Endothelial cell of umbilical vein (primary cell): ENCODE measurements around the gene CXXC5. TPM values are rescaled to one million over a fixed set of nuclear protein-coding genes. Genes with fewer than 3 reads are reported as not detected.

ENCODE experiments used
- BruUV-seq: library from RNA; stranded (reverse); fragments of 400-500 nt; replicated peaks from 2 replicates; lab custom pipeline; 2021; lab: Mats Ljungman, UMichigan
- CTCF ChIA-PET: fragments of 300-600, 350-600 bp; sonication (Branson Sonifier 250); formaldehyde crosslinking; loops from one replicate; lab custom pipeline; 2021; ENCODE audit warnings: antibody characterized with exemption, inconsistent platforms; lab: Charles Lee
- POLR2A ChIA-PET: fragments of 300-600, 350-600 bp; sonication (Branson Sonifier 250); formaldehyde crosslinking; loops from one replicate; lab custom pipeline; 2021; ENCODE audit warnings: antibody characterized with exemption, inconsistent platforms; lab: Charles Lee
- DNase-seq: peaks from one replicate; pipeline ENCODE4 v3.0.0-alpha.2; 2011; ENCODE audit warnings: low read depth, low spot score
- FAIRE-seq: peaks from 2 replicates; lab custom pipeline; 2011; peaks lifted over from hg19 to GRCh38; lab: Jason Lieb, UNC
- H2AFZ ChIP-seq: 2 replicates; pipeline ENCODE4 v1.6.0; 2012; ENCODE audit warnings: low read depth, low read length, control low read depth, inconsistent platforms
- H3K27ac ChIP-seq: 2 replicates; pipeline ENCODE4 v1.5.1; 2011; ENCODE audit warnings: low read depth, mild to moderate bottlenecking, control low read depth, low read length, moderate library complexity; ENCODE audit not compliant: insufficient read depth
- H3K27me3 ChIP-seq, 2 experiments: 2 replicates each; pipeline versions ENCODE4 v1.6.0 to v1.6.1; 2011; ENCODE audit warnings: low read length in 2 of 2, mixed read lengths in 1 of 2; ENCODE audit not compliant: control insufficient read depth in 2 of 2, insufficient read depth in 2 of 2
- H3K36me3 ChIP-seq, 2 experiments: 2 replicates in 1 of 2; 3 replicates in 1 of 2; pipeline ENCODE4 v1.5.1; 2011; ENCODE audit warnings: low read length in 2 of 2, mild to moderate bottlenecking in 1 of 2, moderate library complexity in 1 of 2; ENCODE audit not compliant: control insufficient read depth in 2 of 2, insufficient read depth in 2 of 2; ENCODE audit errors: extremely low read depth in 1 of 2
- H3K4me1 ChIP-seq: 3 replicates; pipeline ENCODE4 v1.5.1; 2011; ENCODE audit warnings: mild to moderate bottlenecking, low read length; ENCODE audit not compliant: control insufficient read depth, insufficient read depth; ENCODE audit errors: extremely low read depth
- H3K4me2 ChIP-seq: 2 replicates; pipeline ENCODE4 v1.6.1; 2011; ENCODE audit warnings: low read length, control low read depth, mixed read lengths; ENCODE audit not compliant: insufficient read depth
- H3K4me3 ChIP-seq, 3 experiments: fragments of 200-600 bp in 1 of 3; sonication (generic), shearing (Covaris generic) in 1 of 3; replicated peaks in 1 of 3; 2 replicates each; pipeline ENCODE4 v1.5.1; 2011 to 2016; ENCODE audit warnings: control low read depth in 3 of 3, low read length in 3 of 3, mild to moderate bottlenecking in 2 of 3, inconsistent platforms in 1 of 3, low read depth in 1 of 3, moderate library complexity in 1 of 3; ENCODE audit not compliant: insufficient read depth in 1 of 3
- H3K79me2 ChIP-seq: 2 replicates; pipeline ENCODE4 v1.6.0; 2012; ENCODE audit warnings: low read length, inconsistent platforms; ENCODE audit not compliant: control insufficient read depth, insufficient read depth
- H3K9ac ChIP-seq: replicated peaks from 2 replicates; pipeline ENCODE3; 2011; ENCODE audit warnings: low read length, control low read depth; ENCODE audit not compliant: insufficient read depth; ENCODE audit errors: extremely low read depth
- H3K9me1 ChIP-seq: replicated peaks from 3 replicates; pipeline ENCODE4 v1.6.0; 2011; ENCODE audit warnings: mild to moderate bottlenecking, low read length; ENCODE audit not compliant: control insufficient read depth, insufficient read depth; ENCODE audit errors: extremely low read depth
- H3K9me3 ChIP-seq: replicated peaks from 2 replicates; pipeline ENCODE4 v1.5.1; 2012; ENCODE audit warnings: low read length, inconsistent platforms; ENCODE audit not compliant: control insufficient read depth, insufficient read depth
- H4K20me1 ChIP-seq: replicated peaks from 2 replicates; pipeline ENCODE3; 2011; ENCODE audit warnings: mild to moderate bottlenecking, low read length; ENCODE audit not compliant: control insufficient read depth, insufficient read depth; ENCODE audit errors: extremely low read depth
- CTCF ChIP-seq, 2 donors: IDR thresholded peaks; 1 replicate in 1 of 2; 2 replicates in 1 of 2; pipeline ENCODE4 v1.5.1; 2011; ENCODE audit warnings: low read length in 2 of 2, mild to moderate bottlenecking in 2 of 2, moderate library complexity in 2 of 2, control low read depth in 1 of 2, inconsistent platforms in 1 of 2, low read depth in 1 of 2; ENCODE audit not compliant: insufficient read depth in 1 of 2; ENCODE audit errors: extremely low read depth in 1 of 2
- EZH2 ChIP-seq: IDR thresholded peaks from 2 replicates; pipeline ENCODE4 v1.6.1; 2012; ENCODE audit warnings: borderline replicate concordance, low read depth, mild to moderate bottlenecking, moderate library complexity, low read length, inconsistent platforms; ENCODE audit not compliant: severe bottlenecking
- FOS ChIP-seq: IDR thresholded peaks from 2 replicates; pipeline ENCODE4 v1.6.1; 2011; ENCODE audit warnings: mild to moderate bottlenecking, low read length, moderate library complexity, borderline replicate concordance; ENCODE audit not compliant: insufficient read depth
- GATA2 ChIP-seq: IDR thresholded peaks from 2 replicates; pipeline ENCODE4 v1.7.0; 2011; ENCODE audit warnings: low read depth, mild to moderate bottlenecking, moderate library complexity, mixed read lengths, low read length; ENCODE audit not compliant: insufficient read length, insufficient read depth
- JUN ChIP-seq: IDR thresholded peaks from 2 replicates; pipeline ENCODE4 v1.6.1; 2011; ENCODE audit warnings: borderline replicate concordance, low read depth; ENCODE audit not compliant: insufficient read length, insufficient read depth
- MAX ChIP-seq: IDR thresholded peaks from 2 replicates; pipeline ENCODE4 v1.6.1; 2011; ENCODE audit not compliant: insufficient read depth, insufficient read length
- MYC ChIP-seq: IDR thresholded peaks from one replicate; pipeline ENCODE4 v1.6.1; 2011; ENCODE audit warnings: mild to moderate bottlenecking, low read depth, low read length
- POLR2A ChIP-seq: IDR thresholded peaks from 2 replicates; pipeline ENCODE4 v1.6.1; 2012; ENCODE audit warnings: low read depth, mild to moderate bottlenecking, control low read depth, low read length
- POLR2AphosphoS5 ChIP-seq: IDR thresholded peaks from 2 replicates; pipeline ENCODE4 v1.6.1; 2012; ENCODE audit warnings: low read depth, mild to moderate bottlenecking, control low read depth, low read length, moderate library complexity; ENCODE audit not compliant: insufficient read depth
- dilution Hi-C: fragments of 300-500 bp; cut with MboI; formaldehyde crosslinking; loops from one replicate; pipeline ENCODE4 v1.15.0; 2019; ENCODE audit warnings: low sequenced_read_pairs; ENCODE audit not compliant: extremely low pct_ligation_motif_present
- intact Hi-C: fragments of 100-400 bp; cut with micrococcal nuclease; formaldehyde crosslinking; loops from one replicate; pipeline ENCODE4 v1.10.0; 2022
- polyA plus RNA-seq, 4 experiments: library from polyadenylated mRNA; depleted of rRNA in 3 of 4; stranded (reverse) in 3 of 4; unstranded in 1 of 4; fragments of >200 nt; gene quantifications; 2 replicates each; pipeline versions ENCODE4 v1.2.1 to v1.2.3, GENCODE V29; 2011 to 2012; ENCODE audit warnings: missing spikeins in 1 of 4
- total RNA-seq: library from RNA; stranded (reverse); gene quantifications from 2 replicates; pipeline ENCODE4 v1.2.3, GENCODE V29; 2021

CXXC5 gene
- total and polyA plus RNA-seq, 2 donors (not counting 3 experiments of a cell fraction or from before 2014, with no cell fraction given) = 2.7 to 5.5 TPM

DNA sequence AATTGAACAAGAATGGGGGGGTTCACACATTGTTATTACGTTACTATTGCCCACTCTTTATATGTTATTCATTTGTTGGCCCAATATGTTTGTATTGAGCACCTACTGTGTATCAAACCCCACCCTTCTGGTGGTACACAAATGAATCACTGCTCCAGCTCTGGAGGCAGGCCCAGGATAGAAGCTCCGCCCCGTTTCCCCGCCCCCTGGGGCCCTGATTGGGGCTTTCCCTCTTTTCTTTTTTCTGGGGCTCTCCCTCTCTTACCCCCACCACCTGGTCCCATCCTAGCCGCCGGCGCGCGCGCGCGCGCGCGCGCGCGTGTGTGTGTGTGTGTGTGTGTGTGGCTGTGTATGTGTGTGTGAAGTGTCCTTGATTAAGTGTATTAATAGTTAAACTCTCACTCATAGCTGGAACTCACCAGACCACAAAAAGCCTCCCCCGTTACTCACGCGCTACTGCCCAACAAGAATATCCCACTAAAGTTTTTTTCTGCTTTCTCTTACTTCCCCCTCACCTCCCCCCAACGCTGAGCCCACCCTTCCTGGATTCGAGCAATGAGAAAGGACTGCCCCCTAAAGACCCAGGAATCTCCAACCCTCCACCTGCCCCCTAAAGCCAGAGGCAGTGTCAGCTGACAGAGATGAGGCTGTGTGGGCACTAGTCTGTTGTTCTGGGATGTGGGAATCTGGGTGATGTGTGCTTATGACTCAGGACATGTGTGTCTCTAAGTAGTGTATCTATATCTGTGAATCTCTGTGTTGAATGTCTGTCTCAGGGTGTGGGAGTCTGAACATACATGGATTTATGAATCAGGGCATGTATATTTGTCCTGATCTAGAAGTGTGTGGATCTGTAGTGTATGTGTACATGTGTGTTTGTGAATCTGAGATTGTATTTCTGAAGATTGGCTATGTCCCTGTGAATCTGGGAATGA lies 4.0 kb downstream of the CXXC5 start:
- Histone ChIP-seq H2AFZ (no peak overlapping the region), H3K4me1 (peaks cover 29% of the 10 kb centered on the region), H3K36me3 (no peaks in the 10 kb centered on the region), H3K79me2 (no peaks in the 10 kb centered on the region), H3K4me2 (no peak overlapping the region), H3K27ac (no peak overlapping the region), H3K27me3 (peaks cover 5 to 24% of the 10 kb centered on the region in 2 experiments), H4K20me1 (no peaks in the 10 kb centered on the region), H3K9me3 (no peaks in the 10 kb centered on the region), H3K9me1 (no peaks in the 10 kb centered on the region), H3K9ac (no peak overlapping the region), H3K4me3 (no peak overlapping the region)
- TF ChIP-seq MAX (no peak), GATA2 (no peak), JUN (no peak), POLR2A (no peak), EZH2 (no peak), CTCF (IDR thresholded peaks at IDR 0.05; ENCODE audit: extremely low read depth in 1 of 2, insufficient read depth in 1 of 2, low read depth in 1 of 2, low read length in 2 of 2) (no peak), POLR2AphosphoS5 (no peak), MYC (no peak), FOS (no peak)
- no TSS peak for BruUV-seq
- FAIRE-seq (peak; percentile 49), DNase-seq (peak; percentile 73)
- intact Hi-C loops (no loop called here), dilution Hi-C loops (no loop called here)
- ChIA-PET CTCF (interaction anchor here (0.7 to 8.6 kb wide), 5 partner anchors 9 to 113 kb away, joined by 3 to 161 read pairs (median 9); no protein-coding TSS in a partner anchor), POLR2A (interaction anchor here (0.7 kb wide), 2 partner anchors 14 to 189 kb away, joined by 3 to 4 read pairs; partner anchors contain the start of gene ECSCR)
